Esophagus squamous epithelium (tissue), 5 donors: Measurements from ENCODE around the gene TRIB2. TPM values are rescaled to one million over a fixed set of nuclear protein-coding genes. Genes with fewer than 3 reads are reported as not detected.
"Not testable (repeated sequence)": the region's sequence is repeated elsewhere in the genome, so short reads cannot be mapped to it uniquely, and the experiment has no call there.

Source experiments
- DNase-seq: peaks from one replicate; lab custom pipeline; 2025; lab: John Stamatoyannopoulos, UW
- H3K27ac ChIP-seq, 4 donors: fragments of 200-600 bp; sonication (generic); one replicate each; pipeline ENCODE4 v1.5.1; 2016 to 2019; ENCODE audit warnings: mild to moderate bottlenecking in 1 of 4
- H3K27me3 ChIP-seq, 4 donors: fragments of 200-600 bp; sonication (generic); 1 replicate in 3 of 4; 2 replicates in 1 of 4; pipeline versions ENCODE4 v1.5.1 to v1.6.0; 2017 to 2021; ENCODE audit warnings: antibody characterized with exemption in 1 of 4
- H3K36me3 ChIP-seq, 3 donors: fragments of 200-600 bp; sonication (generic); one replicate each; pipeline ENCODE4 v1.5.1; 2016 to 2019
- H3K4me1 ChIP-seq, 3 donors: fragments of 200-600 bp; sonication (generic); one replicate each; pipeline ENCODE4 v1.5.1; 2017 to 2019
- H3K4me3 ChIP-seq, 4 donors: fragments of 200-600 bp; sonication (generic); 1 replicate in 3 of 4; 2 replicates in 1 of 4; pipeline ENCODE4 v1.5.1; 2016 to 2019; ENCODE audit warnings: mild to moderate bottlenecking in 2 of 4, moderate library complexity in 1 of 4
- H3K9me3 ChIP-seq, 3 donors: fragments of 200-600 bp; sonication (generic); one replicate each; pipeline ENCODE4 v1.5.1; 2016 to 2019
- CTCF ChIP-seq, 6 experiments: fragments of 450-650 bp in 4 of 6; fragments of 200-600 bp in 2 of 6; sonication (generic) in 2 of 6; IDR thresholded peaks; one replicate each; pipeline ENCODE4 v1.5.1; 2016 to 2019; ENCODE audit warnings: antibody characterized with exemption in 6 of 6, mild to moderate bottlenecking in 4 of 6, moderate library complexity in 4 of 6
- POLR2A ChIP-seq, 4 donors: fragments of 450-650 bp; IDR thresholded peaks; one replicate each; pipeline ENCODE4 v1.6.1; 2017; ENCODE audit warnings: antibody characterized with exemption in 4 of 4, mild to moderate bottlenecking in 4 of 4, moderate library complexity in 3 of 4
- whole genome bisulfite sequencing, 2 donors: methylation state at CpG; one replicate each; pipeline ENCODE4 v1.1.5; 2018; 5-methylcytosine and 5-hydroxymethylcytosine counted together
- intact Hi-C: fragments of 100-400 bp; cut with DNase I; formaldehyde crosslinking; loops from one replicate; pipeline ENCODE4 v1.15.0; 2022
- total RNA-seq, 4 donors: library from RNA; depleted of rRNA; stranded (reverse); fragments of >200 nt; gene quantifications; one replicate each; pipeline ENCODE4 v1.1.0, GENCODE V29; 2016
- donor health status: DM: yes; HTN: yes; CAD: no.

Gene TRIB2
- total RNA-seq, 4 donors from 2014 or later, result 9.8 to 42.2 (median 32.4) TPM

- H3K9me3 ChIP-seq, result no peaks in the 10 kb centered on the region
- intact Hi-C loops, result no loop called here
- no peaks in the 10 kb centered on the region for H3K27me3 ChIP-seq
- H3K27ac ChIP-seq, result no peak overlapping the region
- 82 to 85% methylated on average over 6 to 7 of the region's 7 CpGs for WGBS, 2 donors
- no peak overlapping the region for H3K4me3 ChIP-seq
- H3K4me1 ChIP-seq, result peaks cover 0 to 9% (median 8%) of the 10 kb centered on the region in 3 donors
- no peaks in the 10 kb centered on the region for H3K36me3 ChIP-seq
- DNase-seq, result no peak
- TF ChIP-seq CTCF (IDR thresholded peaks at IDR 0.05) (no peak), POLR2A (IDR thresholded peaks at IDR 0.05) (no peak)
Observed at GRCh38 chr2:12675352-12675795, 41.4 kb upstream of the TRIB2 start.

- intact Hi-C loops, result no loop called here
- DNase-seq, result no peak
- H3K36me3 ChIP-seq, result no peaks in the 10 kb centered on the region
- H3K9me3 ChIP-seq, result no peaks in the 10 kb centered on the region
- no peak overlapping the region for H3K27ac ChIP-seq
- TF ChIP-seq POLR2A (IDR thresholded peaks at IDR 0.05), result no peak
- TF ChIP-seq CTCF (IDR thresholded peaks at IDR 0.05), result no peak
- H3K4me3 ChIP-seq, result no peak overlapping the region
- H3K4me1 ChIP-seq, result peaks cover 0 to 9% (median 8%) of the 10 kb centered on the region in 3 donors
- no peaks in the 10 kb centered on the region for H3K27me3 ChIP-seq
- 44 to 66% methylated on average over 5 of the region's 5 CpGs for WGBS, 2 donors
Observed at GRCh38 chr2:12675801-12676200, 40.9 kb upstream of the TRIB2 start.

GRCh38 chr2:12676771-12677170 is 40.0 kb upstream of the TRIB2 start:
- WGBS, 2 donors, result 73 to 74% methylated on average over 4 of the region's 4 CpGs

GRCh38 chr2:12678186-12678585 is 38.5 kb upstream of the TRIB2 start:
- H3K27me3 ChIP-seq, result no peaks in the 10 kb centered on the region
- no peak for TF ChIP-seq POLR2A (IDR thresholded peaks at IDR 0.05)
- TF ChIP-seq CTCF (IDR thresholded peaks at IDR 0.05), result no peak
- intact Hi-C loops, result no loop called here
- H3K4me1 ChIP-seq, result peaks cover 0 to 9% (median 8%) of the 10 kb centered on the region in 3 donors
- no peak for DNase-seq
- no peak overlapping the region for H3K27ac ChIP-seq
- H3K36me3 ChIP-seq, result no peaks in the 10 kb centered on the region
- H3K4me3 ChIP-seq, result no peak overlapping the region
- no peaks in the 10 kb centered on the region for H3K9me3 ChIP-seq
- WGBS, 2 donors, result 81 to 83% methylated on average over 2 of the region's 2 CpGs

More at GRCh38 chr2:12676771-12677170, 40.0 kb upstream of the TRIB2 start:
- Histone ChIP-seq H3K4me3 (no peak overlapping the region), H3K9me3 (no peaks in the 10 kb centered on the region), H3K27me3 (no peaks in the 10 kb centered on the region), H3K36me3 (no peaks in the 10 kb centered on the region), H3K27ac (no peak overlapping the region), H3K4me1 (peaks cover 0 to 9% (median 8%) of the 10 kb centered on the region in 3 donors)
- no peak for DNase-seq
- TF ChIP-seq POLR2A (IDR thresholded peaks at IDR 0.05) (no peak), CTCF (IDR thresholded peaks at IDR 0.05) (no peak)
- intact Hi-C loops, result no loop called here

- Histone ChIP-seq H3K4me1 (peaks cover 0 to 17% (median 14%) of the 10 kb centered on the region in 3 donors), H3K4me3 (no peak overlapping the region), H3K27ac (no peak overlapping the region), H3K9me3 (no peaks in the 10 kb centered on the region), H3K27me3 (no peaks in the 10 kb centered on the region), H3K36me3 (no peaks in the 10 kb centered on the region)
- 84 to 94% methylated on average over 4 to 5 of the region's 5 CpGs for WGBS, 2 donors
- intact Hi-C loops, result no loop called here
- TF ChIP-seq POLR2A (IDR thresholded peaks at IDR 0.05), result no peak
- TF ChIP-seq CTCF (IDR thresholded peaks at IDR 0.05), result no peak
- no peak for DNase-seq
Observed at GRCh38 chr2:12679550-12680072, 37.1 kb upstream of the TRIB2 start.

GRCh38 chr2:12680115-12680514 is 36.6 kb upstream of the TRIB2 start:
- H3K27ac ChIP-seq, H3K36me3 ChIP-seq, H3K9me3 ChIP-seq, intact Hi-C loops, H3K27me3 ChIP-seq, H3K4me3 ChIP-seq, DNase-seq: not testable (repeated sequence)
- 0 to 93% methylated on average over 1 of the region's 1 CpG for WGBS, 2 donors
- peaks cover 0 to 22% (median 17%) of the 10 kb centered on the region in 3 donors for H3K4me1 ChIP-seq
